Stimulated activated CD8-positive, alpha-beta memory T cell treated with anti-CD3 and anti-CD28 coated beads, Interleukin-12 subunit alpha, Interleukin-12 subunit beta, amount 100 ng/mL, for 4 hours (primary cell): ENCODE results near the gene PLBD2.

Experiments
- DNase-seq: peaks from one replicate; pipeline ENCODE4 v3.0.0-alpha.2; 2020; ENCODE audit warnings: low read depth

The PLBD2 gene

GRCh38 chr12:113369391-113369985 lies 11.1 kb downstream of the PLBD2 start:
- no peak for DNase-seq

- DNase-seq, result no peak
Observed at GRCh38 chr12:113370923-113371682, 12.7 kb downstream of the PLBD2 start.

GRCh38 chr12:113371808-113372207 lies 13.4 kb downstream of the PLBD2 start:
- no peak for DNase-seq

GRCh38 chr12:113372371-113372770 lies 14.0 kb downstream of the PLBD2 start:
- no peak for DNase-seq

- DNase-seq, result no peak
Observed at GRCh38 chr12:113373440-113373839, 15.1 kb downstream of the PLBD2 start.

- no peak for DNase-seq
Observed at GRCh38 chr12:113373969-113374368, 15.6 kb downstream of the PLBD2 start.

- DNase-seq, result no peak
Observed at GRCh38 chr12:113374823-113375428, 16.5 kb downstream of the PLBD2 start.

- no peak for DNase-seq
Observed at GRCh38 chr12:113378291-113378690, 19.9 kb downstream of the PLBD2 start.

- DNase-seq, result no peak
Observed at GRCh38 chr12:113381220-113381619, 22.8 kb downstream of the PLBD2 start.

GRCh38 chr12:113382206-113382605 lies 23.8 kb downstream of the PLBD2 start:
- no peak for DNase-seq

GRCh38 chr12:113384778-113385177 lies 26.4 kb downstream of the PLBD2 start:
- no peak for DNase-seq

- DNase-seq, result no peak
Observed at GRCh38 chr12:113385282-113385882, 27.0 kb downstream of the PLBD2 start.

- no peak for DNase-seq
Observed at GRCh38 chr12:113386866-113387566, 28.6 kb downstream of the PLBD2 start.

- DNase-seq, result no peak
Observed at GRCh38 chr12:113387631-113388030, 29.2 kb downstream of the PLBD2 start.

GRCh38 chr12:113388351-113388750 lies 30.0 kb downstream of the PLBD2 start:
- no peak for DNase-seq

GRCh38 chr12:113390064-113391043 lies 32.0 kb downstream of the PLBD2 start:
- DNase-seq, result no peak

GRCh38 chr12:113391145-113391544 lies 32.8 kb downstream of the PLBD2 start:
- no peak for DNase-seq

- no peak for DNase-seq
Observed at GRCh38 chr12:113391650-113392337, 33.4 kb downstream of the PLBD2 start.

GRCh38 chr12:113392520-113392919 lies 34.1 kb downstream of the PLBD2 start:
- DNase-seq, result no peak

GRCh38 chr12:113392988-113393579 lies 34.7 kb downstream of the PLBD2 start:
- no peak for DNase-seq
